HG02642 (cell line): ENCODE measurements around the gene CRYGN.

Experiments
- ATAC-seq: cut with Tn5 transposase; IDR thresholded peaks from one replicate; pipeline ENCODE4 v1.9.1; 2021; ENCODE audit warnings: mild to moderate bottlenecking; ENCODE audit not compliant: unreplicated experiment, poor library complexity

CRYGN gene

DNA sequence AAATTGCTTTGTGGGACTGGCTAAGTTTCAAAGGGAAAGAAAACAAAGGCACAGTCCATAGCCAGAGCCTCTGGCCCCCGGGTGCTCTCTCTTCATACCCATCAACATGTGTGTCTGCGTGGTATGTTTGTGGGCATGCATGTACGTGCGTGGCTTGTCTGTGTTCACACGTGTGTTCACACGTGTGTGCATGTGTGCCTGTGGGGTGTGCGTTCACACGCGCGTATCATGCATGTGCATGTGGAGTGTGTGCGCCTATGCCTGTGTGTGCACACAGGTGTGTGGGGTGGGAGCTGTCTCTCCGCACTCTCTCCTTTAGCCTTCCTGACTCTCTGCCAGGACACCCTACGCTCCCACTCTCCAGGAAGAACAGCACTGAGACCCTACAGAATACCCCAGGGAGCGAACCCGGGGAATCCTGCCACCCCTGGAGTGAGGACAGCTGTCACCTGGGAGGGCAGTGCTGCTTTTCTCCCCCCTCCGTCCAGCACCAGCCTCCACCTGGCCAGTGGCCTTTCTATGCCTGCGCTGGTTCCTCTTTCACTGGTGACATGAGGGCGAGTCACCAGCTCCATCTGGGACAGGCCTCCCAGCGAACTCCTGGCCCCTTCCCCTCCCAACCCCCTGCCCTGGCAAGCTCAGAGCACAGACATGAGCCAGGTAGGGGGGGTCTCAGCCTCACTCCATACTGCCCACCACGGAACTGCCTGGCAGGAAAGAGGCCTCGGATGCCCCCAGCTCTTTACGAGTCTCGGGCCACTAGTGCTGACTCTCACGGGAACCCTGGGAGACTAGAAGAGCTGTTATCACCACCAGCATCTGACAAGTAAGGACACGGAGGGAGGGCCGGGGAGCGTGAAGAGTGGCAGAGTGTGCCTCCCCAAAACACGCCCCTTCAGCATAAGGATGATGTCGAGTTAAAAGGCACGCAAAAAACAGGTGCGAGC, 46.6 kb downstream of the CRYGN start:
- ATAC-seq = no peak

DNA sequence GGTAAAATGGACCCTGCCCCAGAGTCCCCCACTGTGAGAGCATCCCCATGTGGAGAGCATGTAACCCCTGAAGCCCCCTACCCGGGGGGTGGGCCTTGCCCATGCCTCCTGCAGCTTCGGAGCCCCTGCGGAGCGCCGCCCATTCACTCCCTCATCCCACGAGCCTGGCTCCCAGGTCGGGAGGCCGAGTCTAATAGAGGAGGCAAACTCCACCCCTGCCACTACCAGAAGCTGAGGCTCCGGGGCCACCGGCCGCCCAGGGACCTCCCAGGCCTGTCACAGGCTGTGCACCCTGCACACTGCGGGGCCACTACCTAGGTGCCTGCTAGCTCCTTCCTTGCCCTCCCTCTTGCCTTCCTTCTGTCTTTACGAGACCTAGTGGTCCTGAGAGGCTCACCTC, 47.5 kb downstream of the CRYGN start:
- ATAC-seq = no peak

DNA sequence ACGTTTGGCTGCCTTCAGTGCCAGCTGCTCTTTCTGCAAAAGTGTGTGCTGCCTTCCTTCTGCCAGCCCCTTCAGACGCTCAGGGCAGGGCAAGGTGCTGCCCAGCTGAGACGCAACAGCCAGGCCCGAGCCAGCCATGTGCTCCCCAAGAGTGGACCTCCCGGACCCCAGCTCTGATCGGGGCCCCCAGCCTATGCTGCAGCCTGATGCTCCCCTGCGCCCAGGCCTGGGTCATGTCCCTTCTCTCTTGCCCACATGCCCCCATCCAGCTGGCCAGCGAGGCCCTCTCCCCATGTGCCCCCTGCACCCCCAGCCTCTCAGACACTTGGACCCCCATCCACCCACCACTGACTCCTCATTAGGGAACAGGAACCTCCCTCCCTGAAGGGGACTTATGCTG, 47.9 kb downstream of the CRYGN start:
- ATAC-seq = no peak

DNA sequence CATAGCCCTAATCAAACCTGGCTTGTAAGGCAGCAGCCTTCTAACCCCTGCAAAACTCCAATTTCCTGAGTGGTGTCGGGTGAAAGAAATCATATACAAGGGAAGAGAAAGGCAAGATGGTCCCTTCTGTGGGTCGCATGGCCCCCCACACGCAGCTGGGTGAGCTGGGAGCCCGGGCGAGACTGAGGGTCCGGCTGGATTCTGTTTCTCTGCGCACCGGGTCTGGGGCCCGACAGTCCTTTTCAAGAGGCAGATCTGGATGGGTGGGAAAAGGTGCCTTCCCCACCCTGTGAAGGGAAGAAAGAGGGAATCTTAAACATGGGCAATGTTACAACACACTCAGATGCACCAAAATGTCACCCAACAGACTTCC, 48.6 kb downstream of the CRYGN start:
- no peak for ATAC-seq

DNA sequence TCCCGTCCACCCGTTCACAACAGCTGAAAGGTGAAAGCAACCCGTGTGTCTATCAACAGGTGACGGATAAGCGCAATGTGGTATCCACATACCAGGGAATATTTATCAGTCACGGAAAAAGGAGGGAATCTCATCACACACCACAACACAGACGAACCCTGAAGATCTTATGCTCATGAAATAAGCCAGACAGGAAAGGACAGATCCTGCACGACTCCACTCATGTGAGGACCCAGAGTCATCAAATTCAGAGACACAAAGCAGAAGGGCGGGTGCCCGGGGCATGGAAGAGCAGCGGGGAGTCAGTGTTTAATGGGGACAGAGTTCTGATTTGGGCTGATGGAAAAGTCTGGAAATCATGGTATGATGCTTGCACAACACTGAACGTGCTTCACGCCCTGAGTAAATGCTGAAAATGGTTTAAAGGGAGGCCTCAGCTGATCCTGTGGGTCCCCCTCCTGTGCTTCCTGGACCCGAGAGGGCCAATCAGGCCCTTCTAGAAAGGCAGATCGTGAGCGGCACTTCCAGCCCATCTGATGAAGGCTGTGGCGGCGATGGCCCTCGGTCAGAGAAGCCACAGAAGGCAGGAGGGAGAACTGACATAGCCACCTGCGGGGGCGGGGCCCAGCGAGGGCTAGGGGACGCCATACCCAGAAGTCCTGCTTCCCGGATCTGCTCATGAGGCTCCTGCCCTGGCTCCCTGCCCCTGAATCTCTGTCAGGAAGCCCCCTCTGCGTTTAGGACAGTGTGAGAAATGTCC, 49.2 kb downstream of the CRYGN start:
- no peak for ATAC-seq

DNA sequence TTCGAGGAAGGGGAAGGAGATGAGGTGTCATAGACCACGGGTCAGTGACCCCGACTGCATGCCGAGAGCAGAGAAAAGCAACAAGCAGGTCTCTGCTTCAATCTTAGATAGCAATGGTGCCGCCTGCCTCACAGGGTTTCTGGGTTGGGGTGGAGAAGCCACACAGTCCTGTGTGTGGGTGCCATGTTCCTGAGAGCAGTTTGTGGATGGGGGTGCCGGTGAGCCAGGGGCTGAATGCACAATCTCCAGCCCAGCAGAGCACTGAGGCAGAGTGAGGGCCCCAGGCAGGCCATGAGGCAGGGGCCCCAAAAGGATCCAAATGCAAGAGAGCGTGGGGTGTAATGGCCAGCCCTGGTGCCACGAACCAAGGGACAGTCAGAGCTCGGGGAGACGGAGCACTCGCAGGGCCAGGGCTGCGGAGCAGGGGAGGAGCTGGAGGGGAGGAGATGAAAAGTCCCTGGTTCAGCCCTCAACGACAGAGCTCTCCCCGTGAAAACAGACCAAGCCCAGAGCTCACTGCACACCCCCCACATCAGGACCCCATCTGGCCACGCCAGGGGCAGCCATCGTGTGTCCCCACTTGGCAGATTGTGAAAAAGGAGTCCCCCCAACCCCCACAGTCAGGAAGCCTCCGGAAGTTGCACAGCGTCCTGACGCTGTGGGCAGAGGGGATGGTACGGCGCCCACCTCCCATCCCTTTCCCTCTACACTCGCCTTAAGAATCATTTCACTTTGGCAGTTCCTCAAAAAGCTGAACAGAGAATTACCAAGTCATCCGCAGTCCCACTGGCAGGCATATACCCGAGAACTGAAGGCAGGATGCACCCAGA, 50.0 kb downstream of the CRYGN start:
- no peak for ATAC-seq

DNA sequence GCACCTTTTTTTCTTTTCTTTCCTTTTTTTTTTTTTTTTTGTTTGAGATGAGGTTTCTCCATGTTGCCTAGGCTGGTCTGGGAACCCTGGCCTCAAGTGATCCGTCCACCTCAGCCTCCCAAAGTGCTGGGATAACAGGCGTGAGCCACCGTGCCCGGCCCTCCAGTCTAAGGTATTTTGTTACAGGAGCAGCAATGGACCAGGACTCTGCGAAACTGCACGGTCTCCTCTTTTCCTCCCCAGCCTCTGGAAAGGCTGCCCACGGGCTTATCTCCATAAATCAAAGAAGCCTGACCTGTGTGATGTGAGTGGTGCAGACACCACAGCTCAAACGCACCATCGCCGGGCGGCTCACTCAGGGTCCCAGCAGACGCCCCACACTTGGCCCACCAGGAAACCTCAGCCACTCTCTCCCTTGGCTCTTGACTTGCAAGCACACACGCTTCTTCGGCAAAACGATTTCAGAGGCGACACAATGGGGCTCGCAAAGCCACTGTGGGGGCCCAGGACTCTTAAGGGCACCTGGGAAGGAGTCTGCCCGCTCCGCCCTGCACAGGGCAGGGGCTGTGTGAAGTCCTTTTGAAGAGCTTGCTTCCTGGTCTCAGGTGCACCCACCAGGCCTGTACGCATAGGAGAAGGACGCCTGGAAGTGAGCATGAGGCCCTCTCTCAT, 50.7 kb downstream of the CRYGN start:
- ATAC-seq = no peak

DNA sequence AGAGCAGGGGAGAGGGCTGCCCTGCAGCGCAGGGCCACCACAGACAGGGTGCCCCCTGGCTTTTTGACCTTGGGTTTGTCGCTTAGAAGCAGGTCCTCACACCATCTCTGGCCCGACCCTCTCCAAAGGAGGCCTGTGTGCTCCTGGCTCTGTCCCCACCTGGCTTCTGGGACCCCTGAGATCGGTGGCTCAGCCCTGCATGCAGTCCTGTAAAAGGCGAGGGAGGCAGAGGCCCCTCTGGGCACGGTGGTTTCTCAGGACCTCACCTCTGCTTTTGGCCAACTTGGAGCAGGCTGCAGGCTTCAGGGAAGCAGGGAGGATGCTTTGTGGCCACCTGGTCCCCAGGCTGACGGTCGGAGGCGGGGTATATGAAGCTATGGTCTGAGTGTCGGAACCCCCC, 51.5 kb downstream of the CRYGN start:
- no peak for ATAC-seq

DNA sequence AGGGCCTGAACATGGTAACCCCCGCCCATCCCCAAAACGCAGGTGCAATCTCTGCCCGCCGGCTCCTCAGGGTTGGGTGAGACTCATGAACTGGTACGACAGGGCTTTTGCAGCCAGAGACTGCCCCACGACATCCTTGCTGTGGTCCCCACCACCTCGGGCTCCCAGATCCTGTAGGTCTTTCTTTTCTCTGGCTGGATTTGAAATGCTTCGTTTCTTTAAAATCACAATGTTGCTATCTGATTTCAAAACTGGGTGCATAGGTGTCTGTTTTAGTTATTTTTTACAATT, 52.0 kb downstream of the CRYGN start:
- ATAC-seq = no peak

DNA sequence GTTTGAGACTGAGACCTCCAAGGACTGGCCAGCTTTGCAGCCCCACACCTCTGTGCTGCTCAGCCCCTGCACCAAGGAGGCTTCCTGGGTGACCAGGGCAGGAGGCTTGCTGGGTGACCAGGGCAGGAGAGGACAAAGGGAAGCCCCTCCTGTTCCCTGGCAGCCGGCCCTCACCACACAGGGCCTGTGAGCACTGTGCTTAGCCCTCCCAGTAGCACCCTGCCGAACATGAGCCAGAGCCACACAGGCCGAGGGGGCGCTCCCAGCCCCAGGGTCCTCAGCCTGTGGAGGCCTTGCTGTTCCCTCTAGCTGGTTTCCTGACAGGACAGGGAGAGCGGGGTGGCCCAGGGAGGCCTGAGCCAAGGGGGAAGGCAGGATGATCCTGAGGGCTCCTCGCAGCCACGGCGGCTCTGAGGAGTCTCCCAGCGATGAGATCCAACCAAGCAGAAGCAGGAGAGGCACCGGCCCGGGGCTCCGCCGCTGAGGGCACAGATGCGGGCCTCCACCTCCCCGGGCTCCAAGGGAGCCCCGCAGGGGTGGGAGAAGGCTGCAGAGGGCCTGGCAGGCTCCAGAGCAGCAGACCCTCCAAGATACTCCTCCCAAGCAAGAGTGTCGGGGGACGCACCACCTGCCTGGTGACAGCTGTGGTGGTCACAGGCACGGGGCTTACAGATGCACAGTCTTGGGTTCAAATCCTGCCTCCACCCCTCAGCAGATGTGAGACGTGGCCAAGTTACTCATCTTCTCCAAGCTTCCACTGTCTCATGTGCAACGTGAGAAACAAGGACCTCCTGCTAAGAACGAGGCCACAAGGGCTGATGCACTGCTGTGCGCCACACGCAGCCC, 52.6 kb downstream of the CRYGN start:
- no peak for ATAC-seq

DNA sequence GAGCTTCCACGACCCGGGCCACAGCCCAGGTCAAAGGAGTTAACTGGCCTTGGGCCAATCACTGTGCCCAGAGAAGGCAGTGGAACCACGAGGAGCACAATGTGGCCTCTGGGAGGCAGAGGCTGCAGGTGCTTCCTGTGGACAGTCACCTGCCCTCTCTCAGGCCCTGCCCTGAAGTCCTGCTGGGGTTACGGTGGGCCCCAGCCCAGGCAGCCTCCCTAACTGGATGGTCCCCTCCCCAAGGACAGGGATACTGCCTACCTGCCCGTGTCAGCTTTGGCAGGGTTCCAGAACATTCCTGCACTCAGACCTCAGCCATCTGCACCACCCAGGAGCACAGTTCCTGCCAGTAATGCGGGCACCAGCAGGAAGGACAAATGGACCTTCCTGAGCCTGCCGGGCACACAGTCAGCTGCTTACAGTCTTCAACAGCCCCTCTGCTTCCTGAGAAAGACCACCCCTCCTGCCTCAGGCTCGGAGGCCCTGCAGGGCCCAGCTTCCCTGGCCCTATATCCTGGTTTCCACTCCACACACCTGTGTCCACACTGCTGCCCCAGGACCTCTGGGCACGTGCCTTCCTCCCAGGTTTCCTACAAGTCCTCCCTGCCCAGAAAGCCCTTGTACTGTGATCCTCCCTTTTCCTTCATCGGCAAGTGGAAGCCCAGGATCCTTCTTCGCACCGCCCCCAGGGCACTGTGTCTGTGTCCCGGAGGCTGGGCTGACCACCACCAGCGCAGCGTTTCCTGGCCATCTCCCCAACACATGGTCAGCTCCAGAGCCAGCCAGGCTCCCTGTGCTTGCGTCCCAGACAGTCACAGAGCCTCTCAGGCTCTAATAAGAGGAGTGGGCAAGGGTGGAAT, 53.4 kb downstream of the CRYGN start:
- ATAC-seq = no peak

DNA sequence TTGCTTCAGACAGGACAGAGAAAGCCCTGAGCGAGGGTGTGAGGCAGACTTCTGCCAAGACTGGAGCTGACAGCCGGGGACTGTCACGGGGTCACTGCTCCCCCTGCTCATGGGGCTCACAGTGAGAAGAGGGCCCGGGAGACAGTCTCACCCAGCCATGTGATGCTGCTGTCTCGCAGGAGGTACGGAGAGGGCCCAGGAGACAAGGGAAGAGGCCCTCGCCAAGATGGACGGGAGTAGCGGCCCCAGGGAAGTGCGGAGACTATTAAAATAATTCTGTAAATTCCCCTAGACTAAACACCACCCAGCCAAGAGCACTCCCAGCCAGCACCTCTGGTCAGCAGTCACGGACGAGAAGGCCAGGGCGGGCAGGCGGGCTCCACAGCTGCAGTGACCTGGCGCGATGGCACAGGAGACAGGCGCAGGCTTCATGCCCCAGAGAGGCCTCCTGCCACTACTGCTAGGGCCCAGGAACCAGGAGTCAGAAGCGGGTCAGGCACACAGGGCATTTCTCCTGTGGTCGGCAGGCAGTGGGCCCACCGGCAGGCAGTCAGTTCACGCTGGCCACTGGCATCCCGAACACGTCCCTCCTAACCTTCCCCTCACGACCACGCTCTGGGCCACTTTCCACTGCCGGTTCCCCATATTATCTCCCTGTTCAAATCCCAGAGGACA, 54.2 kb downstream of the CRYGN start:
- no peak for ATAC-seq

DNA sequence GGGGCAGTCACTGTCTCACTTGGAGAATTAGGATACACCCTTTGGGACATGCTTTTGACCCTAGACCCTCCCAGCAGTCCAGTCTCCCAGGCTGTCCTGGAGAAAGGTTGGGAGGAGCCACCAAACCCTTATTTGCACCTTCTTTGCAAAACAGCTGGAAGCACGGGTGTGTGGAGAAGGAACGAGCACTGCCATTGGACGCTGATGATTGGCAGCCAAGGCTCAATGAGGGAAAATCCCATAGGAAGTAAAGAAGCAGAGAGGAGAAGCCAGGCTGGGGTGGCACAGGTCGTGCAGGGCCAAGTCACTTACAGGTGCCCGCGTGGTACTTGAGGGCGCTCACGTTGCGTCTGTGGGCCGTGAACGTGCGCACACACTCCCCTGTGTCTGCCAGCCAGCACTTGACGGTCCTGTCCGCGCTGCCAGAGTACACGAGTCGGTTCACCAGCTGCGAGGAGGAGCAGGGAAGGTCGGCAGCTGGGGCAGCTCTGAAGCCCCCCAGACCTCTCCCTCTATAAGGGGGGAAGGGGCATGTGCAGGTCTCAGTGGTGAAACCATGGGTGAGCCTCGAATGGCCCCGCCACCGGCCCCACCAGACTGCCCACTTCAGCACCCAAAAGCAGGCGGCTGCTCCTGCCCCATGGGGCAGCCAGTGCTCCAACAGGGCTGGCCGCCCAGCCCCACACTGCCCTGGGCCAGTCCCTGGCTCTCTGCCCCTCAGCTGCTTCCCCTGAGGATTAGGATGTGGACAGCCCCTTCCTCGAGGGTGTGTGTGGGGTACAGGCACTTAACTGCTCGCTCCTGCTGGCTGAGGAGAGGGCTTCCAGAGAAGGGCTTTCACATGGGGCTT, 54.9 kb downstream of the CRYGN start:
- ATAC-seq = no peak

DNA sequence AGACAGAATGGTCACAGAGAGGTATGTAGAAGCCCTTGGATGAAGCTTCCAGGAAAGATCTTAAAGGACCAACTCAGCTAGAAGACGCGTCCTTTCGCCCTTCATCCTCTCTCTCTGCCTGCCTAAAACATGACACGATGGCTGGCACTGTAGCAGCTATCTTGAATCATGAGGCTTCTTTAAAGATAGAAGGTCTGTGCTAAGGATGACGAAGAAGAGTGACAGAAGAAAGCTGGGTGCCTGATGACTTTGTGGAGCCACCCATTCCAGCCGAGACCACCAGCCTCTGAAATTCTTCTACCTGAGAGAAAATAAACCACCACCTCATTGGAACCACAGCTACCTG, 55.6 kb downstream of the CRYGN start:
- ATAC-seq = no peak

DNA sequence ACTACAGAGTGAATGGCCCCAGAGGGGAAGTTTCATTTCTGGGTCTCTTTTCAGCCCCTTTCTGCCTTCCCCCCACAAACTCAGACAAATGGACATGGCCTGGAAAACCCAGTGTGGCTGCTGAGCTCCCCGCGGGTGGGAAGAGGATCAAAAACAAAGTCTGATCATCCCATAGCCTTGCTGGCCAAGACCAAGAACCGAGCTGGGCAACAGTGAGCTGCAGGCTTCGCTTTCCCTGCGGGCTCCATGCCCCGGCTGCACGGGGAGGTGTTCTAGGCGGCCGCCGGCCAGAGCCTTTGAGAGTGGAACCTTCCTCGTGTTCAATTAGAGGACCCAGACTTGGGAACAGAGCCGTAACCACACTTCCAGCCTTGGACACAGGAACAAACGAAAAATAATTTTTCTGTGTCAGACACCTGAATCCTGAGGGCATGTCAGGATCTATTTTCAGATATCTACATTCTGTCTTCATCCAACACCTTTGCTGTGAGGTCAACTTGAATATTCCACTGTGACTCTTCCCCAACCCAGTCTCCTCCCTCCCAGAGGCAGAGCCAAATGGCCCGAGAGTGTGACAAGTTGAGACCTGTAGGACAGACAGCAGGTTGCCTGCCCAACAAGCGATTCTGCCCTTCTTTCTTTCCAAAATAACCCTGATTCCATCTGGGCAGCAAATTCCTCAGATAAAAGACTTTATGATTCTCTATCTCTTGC, 56.1 kb downstream of the CRYGN start:
- no peak for ATAC-seq

DNA sequence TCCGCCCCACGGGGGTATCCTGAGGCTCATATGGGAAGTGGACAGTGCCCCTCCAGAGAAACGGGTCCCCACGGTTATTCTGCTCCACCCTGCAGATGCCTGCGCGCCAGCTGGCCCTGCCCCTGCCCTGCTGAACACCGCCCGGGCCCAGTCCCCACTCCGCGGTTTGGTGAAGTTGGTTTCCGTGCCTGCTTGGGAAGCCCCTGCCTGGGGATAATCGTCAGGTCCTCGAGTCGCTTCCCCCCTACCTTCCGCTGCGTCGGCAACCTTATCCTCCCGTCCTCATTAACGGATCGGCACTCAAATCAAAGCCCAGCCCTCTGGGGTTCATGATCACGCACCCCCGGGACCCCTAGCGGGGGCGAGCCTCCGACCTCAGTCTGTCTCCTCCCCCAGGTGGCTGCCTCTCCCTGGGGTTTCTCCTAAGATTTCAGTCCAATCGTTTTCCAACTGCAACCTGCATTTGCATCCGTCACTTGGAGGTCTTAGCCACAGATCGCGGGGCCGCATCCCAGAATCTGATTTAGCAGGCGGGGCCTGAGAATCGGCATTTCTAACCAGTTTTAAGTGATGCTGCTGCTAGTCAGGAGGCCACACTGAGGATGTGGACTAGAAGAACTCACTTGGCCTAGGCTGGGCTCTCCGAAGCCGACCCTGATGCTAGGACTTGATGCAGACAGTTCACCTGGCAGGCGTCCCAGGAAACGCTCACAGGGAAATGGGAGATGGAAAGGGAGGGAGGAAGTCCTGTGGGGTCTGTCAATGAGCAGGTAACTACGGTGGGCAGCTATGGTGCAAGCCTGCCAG, 57.7 kb downstream of the CRYGN start:
- no peak for ATAC-seq
